Adrenal gland (tissue), 12 donors: ENCODE results near the gene STN1. TPM values are rescaled to one million over a fixed set of nuclear protein-coding genes. Genes with fewer than 3 reads are reported as not detected.
A peak's percentile ranks its signal among the peaks of the same experiment; 100 is the strongest.
"Not testable (repeated sequence)": the region's sequence is repeated elsewhere in the genome, so short reads cannot be mapped to it uniquely, and the experiment has no call there.

Experiments
- DNase-seq, 7 donors: peaks; one replicate each; pipeline ENCODE4 v3.0.0-alpha.2; 2019 to 2020
- H3K27ac ChIP-seq, 5 donors: fragments of 200-600 bp; sonication (generic) in 4 of 5; 1 replicate in 3 of 5; 2 replicates in 2 of 5; pipeline versions ENCODE4 v1.5.1 to v1.8.0; 2016 to 2020; ENCODE audit warnings: mild to moderate bottlenecking in 1 of 5
- H3K27me3 ChIP-seq: fragments of 200-600 bp; 2 replicates; pipeline ENCODE4 v1.8.0; 2021
- H3K36me3 ChIP-seq, 2 donors: fragments of 200-600 bp; replicated peaks in 1 of 2; 1 replicate in 1 of 2; 2 replicates in 1 of 2; pipeline versions ENCODE4 v1.5.1 to v1.8.0; 2018 to 2022
- H3K4me1 ChIP-seq, 2 donors: fragments of 200-600 bp; replicated peaks in 1 of 2; 1 replicate in 1 of 2; 2 replicates in 1 of 2; pipeline versions ENCODE4 v1.5.1 to v1.8.0; 2018 to 2021
- H3K4me3 ChIP-seq, 4 donors: fragments of 200-600 bp; sonication (generic) in 3 of 4; one replicate each; pipeline ENCODE4 v1.5.1; 2016 to 2018
- H3K9me3 ChIP-seq, 3 donors: fragments of 200-600 bp; sonication (generic) in 1 of 3; replicated peaks in 1 of 3; 1 replicate in 2 of 3; 2 replicates in 1 of 3; pipeline versions ENCODE4 v1.5.1 to v1.8.0; 2016 to 2021
- CTCF ChIP-seq, 6 experiments: fragments of 450-650 bp in 4 of 6; fragments of 200-600 bp in 2 of 6; sonication (generic) in 1 of 6; IDR thresholded peaks; 1 replicate in 5 of 6; 2 replicates in 1 of 6; pipeline versions ENCODE4 v1.5.1 to v1.8.0; 2016 to 2021; ENCODE audit warnings: antibody characterized with exemption in 6 of 6, mild to moderate bottlenecking in 2 of 6, moderate library complexity in 1 of 6
- POLR2A ChIP-seq, 2 donors: fragments of 450-650 bp; IDR thresholded peaks; one replicate each; pipeline ENCODE4 v1.6.1; 2017; ENCODE audit warnings: antibody characterized with exemption in 2 of 2, mild to moderate bottlenecking in 2 of 2, moderate library complexity in 1 of 2
- WGBS, 4 donors: extraction: QIAGEN DNeasy Blood & Tissue Kit in 2 of 4; methylation state at CpG; one replicate each; pipeline versions ENCODE4 v1.1.5 to v1.1.7; 2013 to 2017; 5-methylcytosine and 5-hydroxymethylcytosine counted together
- intact Hi-C, 2 donors: fragments of 100-400 bp; cut with DNase I; formaldehyde crosslinking; loops; one replicate each; pipeline versions ENCODE4 v1.14.1 to v1.15.0; 2022 to 2023
- polyA plus RNA-seq, 3 donors: library from polyadenylated mRNA; stranded (reverse); fragments of 200-250 nt in 2 of 3; fragments of 350-450 nt in 1 of 3; fragmentation: Illumina TruSeq in 1 of 3; extraction: RNeasy Lipid Tissue Mini Kit (QIAGEN cat#74804) in 1 of 3; gene quantifications; one replicate each; pipeline ENCODE4 v1.2.3, GENCODE V29; 2013 to 2014
- total RNA-seq, 9 donors: library from RNA; depleted of rRNA in 4 of 9; stranded (reverse); fragments of >200 nt in 4 of 9; fragments of 120-200 nt in 1 of 9; fragmentation: NEBNext Ultra II Directional in 1 of 9; extraction: Animal tissue kit (Norgen Biotek cat#: 25700) in 1 of 9; gene quantifications; one replicate each; pipeline versions ENCODE4 v1.1.0 to v1.2.4, GENCODE V29; 2013 to 2023
- donor health status: healthy with polysubstance abuse.
- donor health status: Bipolar disorder and iron deficiency.
- donor health status: DM: yes; HTN: yes; CAD: no.
- donor health status: DM: no; HTN: no; CAD: no.
- donor health status: DM: no; HTN: no; CAD: no.
- donor health status: DM: yes; HTN: yes; CAD: no.

STN1 gene
- total and polyA plus RNA-seq, 12 donors: 14.8 to 73.6 (median 36.2) TPM

- H3K4me3 ChIP-seq: no peak overlapping the region
- no peak for DNase-seq
- H3K36me3 ChIP-seq: no peaks in the 10 kb centered on the region
- intact Hi-C loops: no loop called here
- TF ChIP-seq POLR2A (IDR thresholded peaks at IDR 0.05) (no peak), CTCF (IDR thresholded peaks at IDR 0.05) (no peak)
- peaks cover 0 to 54% of the 10 kb centered on the region in 2 donors for H3K4me1 ChIP-seq
- 72 to 87% (median 82%) methylated on average over 9 to 10 of the region's 10 CpGs for WGBS, 4 donors
- H3K27me3 ChIP-seq: no peaks in the 10 kb centered on the region
- no peaks in the 10 kb centered on the region for H3K9me3 ChIP-seq
- H3K27ac ChIP-seq: peak overlapping the region in 2 of 5 donors; percentile 73 to 88
Observed at GRCh38 chr10:103849212-103849877, 68.6 kb downstream of the STN1 start.

GRCh38 chr10:103847909-103848468 is 70.0 kb downstream of the STN1 start:
- intact Hi-C loops: no loop called here
- H3K4me1 ChIP-seq: peaks cover 0 to 51% of the 10 kb centered on the region in 2 donors
- H3K27ac ChIP-seq: no peak overlapping the region
- DNase-seq: no peak
- H3K9me3 ChIP-seq: no peaks in the 10 kb centered on the region
- H3K27me3 ChIP-seq: no peaks in the 10 kb centered on the region
- 72 to 85% (median 77%) methylated on average over 8 of the region's 8 CpGs for WGBS, 4 donors
- H3K4me3 ChIP-seq: no peak overlapping the region
- TF ChIP-seq POLR2A (IDR thresholded peaks at IDR 0.05) (no peak), CTCF (IDR thresholded peaks at IDR 0.05) (peak in 1 of 6 experiments; percentile 11)
- no peaks in the 10 kb centered on the region for H3K36me3 ChIP-seq

GRCh38 chr10:103847346-103847745 is 70.6 kb downstream of the STN1 start:
- Histone ChIP-seq H3K36me3 (no peaks in the 10 kb centered on the region), H3K9me3 (no peaks in the 10 kb centered on the region), H3K4me3 (no peak overlapping the region), H3K4me1 (peaks cover 0 to 44% of the 10 kb centered on the region in 2 donors), H3K27ac (no peak overlapping the region), H3K27me3 (no peaks in the 10 kb centered on the region)
- intact Hi-C loops: no loop called here
- DNase-seq: no peak
- WGBS, 4 donors: 77 to 94% (median 85%) methylated on average over 4 to 7 of the region's 7 CpGs
- no peak for TF ChIP-seq CTCF (IDR thresholded peaks at IDR 0.05)
- no peak for TF ChIP-seq POLR2A (IDR thresholded peaks at IDR 0.05)

GRCh38 chr10:103845972-103846371 is 72.0 kb downstream of the STN1 start:
- H3K27ac ChIP-seq: peak overlapping the region in 1 of 5 donors; percentile 46

GRCh38 chr10:103845346-103845745 is 72.6 kb downstream of the STN1 start:
- not testable (repeated sequence) for H3K27ac ChIP-seq, DNase-seq
- 74 to 86% (median 83%) methylated on average over 3 of the region's 3 CpGs for WGBS, 4 donors

More at GRCh38 chr10:103845972-103846371, 72.0 kb downstream of the STN1 start:
- H3K27me3 ChIP-seq: no peaks in the 10 kb centered on the region
- intact Hi-C loops: no loop called here
- peaks cover 0 to 32% of the 10 kb centered on the region in 2 donors for H3K4me1 ChIP-seq
- DNase-seq: peak in 2 of 7 donors; percentile 38 to 40
- no peaks in the 10 kb centered on the region for H3K9me3 ChIP-seq
- no peaks in the 10 kb centered on the region for H3K36me3 ChIP-seq
- TF ChIP-seq CTCF (IDR thresholded peaks at IDR 0.05): no peak
- no peak for TF ChIP-seq POLR2A (IDR thresholded peaks at IDR 0.05)
- 55 to 63% (median 61%) methylated on average over 5 of the region's 5 CpGs for WGBS, 4 donors
- H3K4me3 ChIP-seq: no peak overlapping the region

More at GRCh38 chr10:103845346-103845745, 72.6 kb downstream of the STN1 start:
- H3K36me3 ChIP-seq, H3K9me3 ChIP-seq, H3K4me3 ChIP-seq, H3K27me3 ChIP-seq, intact Hi-C loops: not testable (repeated sequence)
- peaks cover 0 to 29% of the 10 kb centered on the region in 2 donors for H3K4me1 ChIP-seq
